RWPE1 (cell line): ENCODE measurements around the gene RYR3.

ENCODE experiments used
- CTCF ChIA-PET: fragments of 350-600 bp; sonication (Branson Sonifier 250); formaldehyde crosslinking; extraction: SDS; loops from one replicate; lab custom pipeline; 2021; lab: Yijun Ruan, JAX
- POLR2A ChIA-PET: fragments of 400-600 bp; formaldehyde crosslinking; extraction: SDS; loops from one replicate; lab custom pipeline; 2020; ENCODE audit warnings: antibody characterized with exemption; ENCODE audit not compliant: low non-redundant PET; lab: Yijun Ruan, JAX
- DNase-seq: peaks from one replicate; pipeline ENCODE4 v3.0.0; 2012; ENCODE audit warnings: low spot score
- H3K27ac ChIP-seq: fragments of 450-650 bp; 2 replicates; pipeline ENCODE4 v1.5.1; 2017
- TF ChIP-seq, protein P1 (sequence below): fragments of 450-650 bp; conservative IDR thresholded peaks from 2 replicates; pipeline ENCODE4 v1.5.1; 2017; ENCODE audit warnings: low read depth, mild to moderate bottlenecking

RYR3 gene

DNA sequence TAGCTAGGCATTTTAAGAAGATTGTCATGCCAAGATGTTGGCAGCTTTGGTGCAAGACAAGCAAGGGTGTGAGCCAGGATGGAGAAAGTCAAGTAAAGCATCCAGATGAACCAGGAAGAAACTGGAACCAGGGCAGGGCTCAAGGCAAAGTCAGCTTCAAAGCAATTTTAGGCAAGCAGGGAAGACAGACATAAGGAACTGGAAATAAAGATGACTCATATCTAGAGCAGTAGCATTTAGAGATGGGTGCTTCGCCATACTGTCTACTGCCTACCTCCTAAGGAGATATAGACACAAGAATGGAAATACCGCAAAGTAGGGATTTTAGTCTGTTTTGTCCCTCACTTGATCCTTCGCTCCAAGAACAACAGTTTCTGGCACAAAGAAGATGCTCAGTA lies 59.9 kb downstream of the RYR3 start:
- no peak for DNase-seq
- CTCF ChIA-PET, result interaction anchor here (0.6 to 0.7 kb wide), 2 partner anchors 18 to 28 kb away, joined by 3 read pairs; no protein-coding TSS in a partner anchor
- POLR2A ChIA-PET, result no interaction called here
- TF ChIP-seq, protein P1, sequence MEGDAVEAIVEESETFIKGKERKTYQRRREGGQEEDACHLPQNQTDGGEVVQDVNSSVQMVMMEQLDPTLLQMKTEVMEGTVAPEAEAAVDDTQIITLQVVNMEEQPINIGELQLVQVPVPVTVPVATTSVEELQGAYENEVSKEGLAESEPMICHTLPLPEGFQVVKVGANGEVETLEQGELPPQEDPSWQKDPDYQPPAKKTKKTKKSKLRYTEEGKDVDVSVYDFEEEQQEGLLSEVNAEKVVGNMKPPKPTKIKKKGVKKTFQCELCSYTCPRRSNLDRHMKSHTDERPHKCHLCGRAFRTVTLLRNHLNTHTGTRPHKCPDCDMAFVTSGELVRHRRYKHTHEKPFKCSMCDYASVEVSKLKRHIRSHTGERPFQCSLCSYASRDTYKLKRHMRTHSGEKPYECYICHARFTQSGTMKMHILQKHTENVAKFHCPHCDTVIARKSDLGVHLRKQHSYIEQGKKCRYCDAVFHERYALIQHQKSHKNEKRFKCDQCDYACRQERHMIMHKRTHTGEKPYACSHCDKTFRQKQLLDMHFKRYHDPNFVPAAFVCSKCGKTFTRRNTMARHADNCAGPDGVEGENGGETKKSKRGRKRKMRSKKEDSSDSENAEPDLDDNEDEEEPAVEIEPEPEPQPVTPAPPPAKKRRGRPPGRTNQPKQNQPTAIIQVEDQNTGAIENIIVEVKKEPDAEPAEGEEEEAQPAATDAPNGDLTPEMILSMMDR, result no peak
- H3K27ac ChIP-seq, result no peak overlapping the region

DNA sequence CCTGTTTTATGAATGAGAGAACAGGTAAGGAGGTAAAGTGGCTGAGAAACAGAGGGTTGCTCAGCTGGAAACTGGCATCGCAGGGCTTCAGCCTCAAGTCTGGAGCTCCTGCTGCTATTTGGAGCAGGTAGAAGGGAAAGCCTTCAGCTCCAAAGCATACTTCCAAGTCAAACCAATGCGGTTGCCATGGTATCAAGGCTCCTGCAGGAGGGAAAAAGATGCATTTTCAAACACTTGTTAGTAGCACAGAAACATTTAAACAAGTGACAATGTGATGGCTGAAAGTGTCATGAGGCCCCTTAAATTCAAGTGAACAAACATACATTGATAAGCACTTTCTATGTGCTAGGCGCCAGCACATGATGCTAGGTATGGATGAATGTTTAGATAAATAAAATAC lies 60.4 kb downstream of the RYR3 start:
- no peak for DNase-seq
- ChIA-PET CTCF (interaction anchor here (0.7 kb wide), 1 partner anchor 320 kb away, joined by 3 read pairs; no protein-coding TSS in a partner anchor), POLR2A (no interaction called here)
- TF ChIP-seq, protein P1, result no peak
- H3K27ac ChIP-seq, result no peak overlapping the region

DNA sequence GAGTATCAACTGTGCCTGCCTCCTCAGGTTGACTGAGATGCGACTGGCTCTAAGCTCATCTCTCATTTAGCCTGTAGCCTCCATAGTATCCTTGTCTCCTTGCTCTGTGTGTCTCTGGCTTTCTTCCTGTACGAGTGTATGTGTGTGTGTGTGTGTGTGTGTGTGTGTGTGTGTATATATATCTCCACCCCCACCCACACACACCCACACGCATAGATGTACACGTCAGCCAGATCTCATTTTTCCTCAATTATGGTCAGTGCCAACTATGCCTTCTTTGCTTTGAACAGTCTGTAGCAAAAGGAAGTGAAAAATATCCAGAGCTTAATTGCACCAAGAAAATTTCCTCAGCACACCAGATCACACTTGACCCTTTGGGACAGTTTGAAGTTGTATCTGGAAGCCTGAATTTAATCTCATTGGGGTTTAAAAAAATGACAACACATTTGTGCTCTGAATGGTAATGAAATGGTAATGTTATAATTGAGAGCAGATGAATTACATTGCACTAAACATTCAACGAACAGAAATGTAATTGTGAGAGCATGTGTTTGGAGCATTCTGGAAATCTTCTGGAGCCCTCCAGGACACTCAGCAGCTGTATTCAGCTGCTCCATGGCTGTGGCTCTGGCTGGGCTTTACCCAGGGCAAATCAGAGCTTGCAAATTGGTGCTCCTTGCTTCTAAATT lies 63.6 kb downstream of the RYR3 start:
- H3K27ac ChIP-seq, result no peak overlapping the region
- POLR2A ChIA-PET, result no interaction called here
- TF ChIP-seq, protein P1, result no peak
- CTCF ChIA-PET, result interaction anchor here (0.6 kb wide), 2 partner anchors 22 to 209 kb away, joined by 3 read pairs; no protein-coding TSS in a partner anchor
- no peak for DNase-seq

DNA sequence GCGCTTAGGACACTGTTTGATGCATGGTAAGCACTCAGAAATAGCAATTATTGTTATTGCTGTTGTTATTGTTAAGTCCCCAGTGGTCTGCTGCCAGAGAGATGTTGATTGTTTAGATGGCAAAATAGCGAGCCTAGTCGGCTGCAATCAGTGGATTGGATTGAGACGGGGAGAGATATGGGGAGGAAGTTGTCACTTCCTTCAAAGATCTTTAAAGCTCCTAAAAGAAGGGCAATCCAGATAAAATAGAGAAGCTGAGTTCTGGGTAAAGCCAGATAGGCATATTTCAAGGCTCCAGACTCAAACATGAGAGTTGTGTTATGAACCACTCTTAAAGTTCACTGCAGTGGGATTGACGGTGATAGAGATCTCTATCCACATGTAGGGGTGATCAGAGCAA lies 64.5 kb downstream of the RYR3 start:
- CTCF ChIA-PET, result interaction anchor here (0.6 kb wide), 2 partner anchors 21 to 209 kb away, joined by 3 read pairs; no protein-coding TSS in a partner anchor
- POLR2A ChIA-PET, result no interaction called here
- DNase-seq, result no peak
- H3K27ac ChIP-seq, result no peak overlapping the region
- TF ChIP-seq, protein P1, result no peak

DNA sequence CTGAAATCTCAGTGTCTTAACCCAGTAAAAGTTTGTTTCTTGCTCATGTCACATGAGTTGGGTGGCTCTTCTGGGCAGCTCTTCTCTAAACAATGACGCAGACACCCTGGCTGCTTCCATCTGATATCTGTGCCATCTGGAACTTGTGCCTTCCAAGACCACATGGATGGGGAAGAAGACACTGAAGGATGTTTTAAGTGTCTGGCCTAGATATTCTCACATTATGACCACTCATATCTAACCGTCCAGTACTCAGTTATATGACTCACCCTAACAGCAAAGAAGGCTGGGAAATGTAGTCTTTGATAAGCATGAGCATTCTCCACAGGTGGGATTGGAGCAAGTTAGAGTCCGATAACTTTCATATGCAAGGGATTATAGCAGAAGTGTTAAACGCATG lies 66.4 kb downstream of the RYR3 start:
- no peak for DNase-seq
- no peak overlapping the region for H3K27ac ChIP-seq
- ChIA-PET POLR2A (no interaction called here), CTCF (no interaction called here)
- TF ChIP-seq, protein P1, result no peak

DNA sequence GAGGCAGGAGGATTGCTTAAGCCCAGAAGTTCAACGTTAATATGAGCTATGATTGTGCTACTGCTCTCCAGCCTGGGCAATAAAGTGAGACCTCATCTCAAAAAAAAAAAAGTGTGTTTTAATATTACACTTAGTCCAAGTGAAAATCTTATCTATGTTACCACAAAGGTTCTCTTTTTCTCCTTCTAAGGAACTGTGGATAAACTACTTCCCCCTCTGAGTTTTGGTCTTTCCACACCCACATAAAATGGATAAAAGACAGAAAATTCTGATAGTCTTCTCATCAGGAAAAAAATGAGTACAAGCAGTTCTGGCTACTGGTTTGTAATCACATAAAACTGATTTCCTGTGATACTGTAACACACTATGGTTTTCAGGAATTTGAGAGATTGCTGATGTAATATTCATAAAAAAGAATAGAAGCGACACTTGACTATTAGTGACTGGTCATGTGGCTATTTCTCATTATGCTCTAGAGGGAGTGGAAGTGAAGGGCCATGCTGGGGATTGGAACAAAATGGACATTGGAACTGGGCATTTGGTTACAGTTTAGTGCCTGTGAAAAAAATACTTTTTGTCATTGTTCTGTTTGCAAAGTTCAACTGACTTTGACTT lies 68.2 kb downstream of the RYR3 start:
- no peak for DNase-seq
- POLR2A ChIA-PET, result no interaction called here
- TF ChIP-seq, protein P1, result no peak
- CTCF ChIA-PET, result no interaction called here
- no peak overlapping the region for H3K27ac ChIP-seq
